GM18517 (cell line): Measurements from ENCODE around the gene PTPRN2.

Experiments used
- ATAC-seq: cut with Tn5 transposase; IDR thresholded peaks from one replicate; pipeline ENCODE4 v1.9.1; 2021; ENCODE audit warnings: mild to moderate bottlenecking, moderate library complexity; ENCODE audit not compliant: unreplicated experiment

PTPRN2 gene

DNA sequence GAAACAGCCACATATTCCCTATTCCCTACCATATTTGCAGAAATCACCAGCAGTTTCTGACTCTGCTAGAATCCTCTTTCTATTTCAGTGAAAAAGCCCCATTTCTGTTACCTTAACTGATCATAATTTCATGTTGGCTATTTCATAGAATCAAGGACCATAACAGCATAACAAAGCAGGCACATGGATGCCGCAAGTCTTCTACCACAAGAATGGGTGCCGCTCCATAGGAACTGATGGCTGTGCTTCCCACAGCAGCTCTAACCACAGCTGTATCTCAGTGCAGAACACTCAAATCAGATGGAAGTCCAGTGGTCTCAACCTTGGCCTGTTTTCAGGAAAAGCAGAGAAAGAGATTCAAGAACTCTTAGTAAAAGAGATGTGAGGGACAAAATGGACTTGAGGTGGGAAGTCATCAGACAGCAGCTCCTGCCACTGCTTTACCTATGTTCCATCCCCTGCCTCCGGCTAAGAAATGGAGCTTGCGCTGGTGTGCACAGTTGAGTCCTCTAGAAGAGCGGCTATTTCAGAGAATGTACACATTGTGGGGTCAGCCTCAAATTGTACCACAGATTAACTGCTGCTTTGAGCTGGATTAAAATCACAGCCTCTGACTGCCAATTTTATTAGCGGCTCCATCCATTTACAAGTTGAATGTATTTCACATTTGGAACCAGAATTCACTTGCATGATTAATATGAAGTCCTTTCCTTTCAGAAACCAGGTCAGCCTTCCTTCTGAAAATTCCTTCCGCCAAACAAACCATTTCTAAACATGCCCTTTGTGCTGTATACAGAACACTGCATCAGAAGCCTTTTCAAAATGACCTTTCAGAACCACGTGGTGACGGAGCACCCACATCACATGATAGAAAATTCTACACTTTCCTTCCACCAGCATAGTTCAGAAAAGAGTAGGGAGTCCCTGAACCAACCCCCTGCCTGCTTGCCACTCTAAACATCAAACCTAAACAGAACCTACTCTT lies 7.7 kb downstream of the PTPRN2 start:
- ATAC-seq: no peak

DNA sequence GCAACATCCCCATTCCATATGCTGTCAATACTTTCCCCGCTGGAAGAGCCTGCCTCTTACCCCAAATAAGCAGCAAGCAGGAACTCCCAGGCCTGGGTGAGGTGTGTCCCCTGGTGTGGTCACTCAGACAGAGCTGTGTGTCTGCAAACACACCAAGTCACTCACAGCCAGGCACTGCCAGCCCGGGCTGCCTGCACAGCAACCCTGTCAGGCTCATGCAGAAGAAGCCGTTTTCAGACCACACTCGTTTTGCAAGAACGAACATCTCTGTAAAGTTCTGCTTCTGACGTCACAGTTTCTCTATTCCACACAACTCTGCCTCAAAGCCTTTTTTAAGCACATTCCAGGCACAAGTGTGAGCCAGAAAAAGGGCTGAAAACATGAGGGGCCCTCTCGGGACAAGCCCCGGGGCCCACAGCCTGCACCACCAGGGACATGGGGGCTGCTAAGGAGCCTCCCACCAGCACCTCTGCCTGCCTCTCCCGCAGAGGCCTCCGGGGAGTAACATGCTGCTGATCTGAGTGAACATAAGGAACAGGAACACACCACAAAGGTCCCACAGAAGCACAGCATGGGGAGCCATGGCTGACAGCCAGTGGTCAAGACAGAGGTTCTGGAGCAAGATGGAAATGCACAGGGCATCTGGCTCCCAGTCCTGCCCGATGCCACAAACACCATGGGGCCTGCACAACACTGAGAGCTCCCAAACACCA lies 11.4 kb downstream of the PTPRN2 start:
- no peak for ATAC-seq

DNA sequence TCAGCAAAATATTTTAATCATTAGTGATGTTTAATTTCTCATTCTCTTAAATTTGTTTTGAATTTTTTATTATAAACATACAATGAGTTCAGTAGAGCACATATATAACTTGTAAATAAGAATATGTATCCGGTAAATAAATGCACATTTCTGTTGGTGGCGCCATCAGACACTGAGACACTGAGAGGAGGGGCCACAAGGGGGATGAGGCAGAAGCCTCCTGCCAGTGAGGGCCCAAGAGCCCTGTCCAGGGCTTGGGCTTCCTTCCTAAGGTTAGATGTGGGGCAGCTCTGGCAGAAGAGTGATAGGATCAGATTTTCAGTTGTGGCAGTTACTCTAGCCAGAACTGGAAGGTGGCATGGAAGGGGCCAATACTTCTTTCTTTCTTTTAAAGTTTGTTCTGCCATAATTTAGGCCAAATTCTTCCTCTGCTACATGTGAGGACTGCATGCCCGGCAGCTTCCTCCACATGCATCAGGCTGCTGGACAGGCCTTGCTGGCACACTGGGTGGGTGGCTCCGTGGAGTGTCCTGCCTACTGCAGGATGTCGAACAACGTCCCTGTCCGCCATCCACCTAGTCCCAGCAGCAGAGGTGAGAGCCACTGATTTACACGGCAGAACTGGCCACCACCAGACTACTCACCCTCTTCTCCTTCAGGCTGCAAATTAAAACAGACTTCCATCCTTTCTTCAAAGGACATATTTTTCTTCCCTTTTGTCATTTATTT lies 13.2 kb downstream of the PTPRN2 start:
- ATAC-seq: no peak

DNA sequence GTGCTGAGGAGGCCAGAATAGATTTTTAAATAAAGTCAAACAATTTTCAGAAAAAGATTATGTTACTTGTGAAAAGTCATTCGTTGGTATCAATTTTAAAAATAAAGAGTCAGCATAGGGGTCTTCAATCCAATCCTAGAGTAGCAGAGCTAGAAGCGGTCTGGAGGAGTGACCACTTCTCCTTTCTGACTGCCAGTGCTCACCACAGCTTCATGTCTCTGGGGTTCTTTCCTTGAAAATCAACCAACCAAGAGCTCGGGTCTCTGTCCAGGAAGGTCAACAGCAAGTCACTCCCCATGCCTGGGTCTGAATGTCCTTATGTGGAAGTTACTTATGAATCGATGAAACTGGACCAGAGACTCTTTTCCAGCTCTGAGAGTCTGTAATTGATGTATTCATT lies 14.3 kb downstream of the PTPRN2 start:
- ATAC-seq: no peak

DNA sequence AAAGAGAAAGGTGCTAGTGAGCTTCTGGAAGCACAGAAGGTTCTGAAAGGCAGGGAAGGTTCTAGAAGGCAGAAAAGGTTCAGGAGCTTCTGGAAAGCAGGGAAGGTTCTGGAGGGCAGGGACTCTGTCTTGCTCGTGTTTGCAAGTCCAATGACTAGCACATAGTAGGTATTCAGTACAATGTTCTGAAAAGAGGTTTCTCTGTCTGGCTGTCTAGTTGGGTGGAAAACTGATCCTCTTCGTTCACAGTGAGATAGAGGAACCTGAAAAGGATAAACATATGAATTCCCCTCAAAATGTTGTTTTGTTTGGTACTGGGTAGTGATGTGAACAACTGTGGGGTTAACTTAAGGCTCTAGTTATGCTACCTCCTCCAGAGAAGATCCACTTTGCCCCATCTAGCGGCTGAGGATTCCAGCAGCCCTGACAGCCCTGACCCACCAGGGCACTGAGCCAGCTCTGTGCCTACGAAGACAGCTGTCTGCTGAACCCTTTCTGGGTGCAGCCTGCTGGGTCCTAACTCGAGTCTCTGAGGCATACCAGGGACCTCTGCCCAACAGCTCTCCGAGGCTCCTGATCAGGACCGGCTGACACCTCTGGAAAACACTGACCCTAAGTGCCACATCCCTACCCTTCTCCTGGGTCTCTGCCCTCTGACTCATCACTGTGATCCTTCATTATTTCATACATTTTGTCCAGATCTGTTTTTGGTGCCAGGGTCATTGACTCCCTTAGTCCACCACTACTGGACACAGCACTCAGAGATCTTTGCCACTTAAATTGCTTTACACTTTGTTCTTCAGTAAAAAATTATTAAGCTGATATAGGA lies 15.4 kb downstream of the PTPRN2 start:
- ATAC-seq: no peak

DNA sequence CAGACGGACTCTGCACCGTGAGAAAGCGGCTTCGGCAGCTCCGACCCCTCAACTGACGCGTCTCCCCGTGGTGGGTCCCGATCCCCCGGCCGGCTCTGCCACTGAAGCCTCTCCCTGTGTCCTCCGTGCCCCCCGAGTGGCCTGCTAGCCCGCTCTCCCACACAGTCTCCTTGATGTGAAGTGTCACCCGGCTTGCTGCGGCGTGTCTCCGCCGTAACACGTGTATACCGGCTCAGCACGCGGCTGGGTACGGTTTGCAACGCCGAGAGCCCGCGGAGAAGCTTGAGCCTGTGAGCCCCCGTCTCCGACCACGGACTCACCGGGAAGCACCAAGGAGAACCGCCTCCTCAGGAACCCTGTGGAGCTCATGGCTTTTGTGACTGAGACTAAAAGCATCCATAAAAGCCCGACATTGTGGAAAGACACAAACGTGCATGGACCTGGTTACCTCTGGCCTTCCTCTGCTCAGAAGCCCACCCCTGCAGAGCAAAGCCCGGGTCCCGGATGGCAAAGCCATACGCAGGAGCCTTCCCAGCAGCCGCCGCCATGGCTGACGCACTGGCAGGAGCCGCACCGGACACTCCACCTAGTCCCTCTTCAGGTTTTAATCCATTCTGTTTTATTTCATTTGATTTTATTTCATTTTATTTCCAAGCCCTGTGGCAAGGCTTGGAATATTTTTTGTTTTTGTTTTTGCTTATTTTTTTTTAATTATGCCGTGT lies 17.0 kb downstream of the PTPRN2 start:
- ATAC-seq: no peak

DNA sequence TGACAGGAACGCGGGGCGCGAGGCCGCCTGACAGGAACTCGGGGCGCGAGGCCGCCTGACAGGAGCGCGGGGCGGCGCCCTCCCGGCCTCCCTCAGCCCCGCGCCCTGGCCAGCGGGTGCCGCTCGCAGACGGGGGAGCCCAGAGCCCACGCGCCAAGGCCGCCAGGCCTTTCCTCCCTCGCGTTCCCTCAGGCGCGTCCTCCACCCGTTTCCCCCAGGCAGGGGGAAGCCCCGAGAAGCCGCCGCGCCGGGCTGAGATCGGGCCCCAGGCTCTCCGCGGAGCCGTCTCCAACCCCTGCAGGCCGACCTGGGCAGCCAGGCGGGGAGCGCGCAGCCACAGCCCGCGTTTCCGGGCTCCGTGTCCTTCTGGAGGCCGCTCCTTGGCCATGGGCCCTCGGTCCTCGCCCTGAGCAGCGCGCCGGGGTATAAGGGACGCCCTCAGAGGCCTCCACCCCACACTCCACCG lies 17.7 kb downstream of the PTPRN2 start:
- no peak for ATAC-seq

DNA sequence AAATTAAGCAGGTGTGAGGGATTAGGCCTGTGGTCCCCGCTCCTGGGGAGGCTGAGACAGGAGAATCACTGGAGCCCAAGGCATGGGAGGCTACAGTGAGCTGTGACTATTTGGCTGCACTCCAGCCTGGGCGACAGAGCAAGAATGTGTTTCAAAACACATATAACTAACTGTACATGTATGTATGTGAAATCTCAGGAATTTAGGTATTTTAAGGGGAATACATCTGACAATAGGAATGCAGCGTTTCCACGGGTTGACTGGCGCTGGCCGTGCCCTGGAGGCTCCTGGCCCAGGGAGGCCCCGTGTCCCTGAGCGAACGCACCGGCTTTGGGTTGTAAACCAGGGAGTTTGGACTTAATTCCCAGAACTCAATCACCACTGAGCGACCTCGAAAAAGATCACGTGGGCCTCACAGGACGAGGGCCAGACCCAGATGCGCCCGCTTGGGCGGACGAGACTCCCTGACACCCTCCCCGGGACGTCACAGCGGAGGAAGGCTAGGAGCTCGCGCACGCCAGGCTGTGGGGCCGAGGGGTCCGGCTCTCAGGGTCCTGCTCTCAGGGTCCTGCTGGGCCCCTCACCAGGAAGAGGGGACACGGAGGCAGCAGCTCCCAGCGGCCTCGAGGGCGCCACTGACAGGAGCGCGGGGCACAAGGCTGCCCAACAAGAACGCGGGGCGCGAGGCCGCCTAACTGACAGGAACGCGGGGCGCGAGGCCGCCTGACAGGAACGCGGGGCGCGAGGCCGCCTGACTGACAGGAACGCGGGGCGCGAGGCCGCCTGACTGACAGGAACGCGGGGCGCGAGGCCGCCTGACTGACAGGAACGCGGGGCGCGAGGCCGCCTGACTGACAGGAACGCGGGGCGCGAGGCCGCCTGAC lies 18.4 kb downstream of the PTPRN2 start:
- ATAC-seq: no peak

DNA sequence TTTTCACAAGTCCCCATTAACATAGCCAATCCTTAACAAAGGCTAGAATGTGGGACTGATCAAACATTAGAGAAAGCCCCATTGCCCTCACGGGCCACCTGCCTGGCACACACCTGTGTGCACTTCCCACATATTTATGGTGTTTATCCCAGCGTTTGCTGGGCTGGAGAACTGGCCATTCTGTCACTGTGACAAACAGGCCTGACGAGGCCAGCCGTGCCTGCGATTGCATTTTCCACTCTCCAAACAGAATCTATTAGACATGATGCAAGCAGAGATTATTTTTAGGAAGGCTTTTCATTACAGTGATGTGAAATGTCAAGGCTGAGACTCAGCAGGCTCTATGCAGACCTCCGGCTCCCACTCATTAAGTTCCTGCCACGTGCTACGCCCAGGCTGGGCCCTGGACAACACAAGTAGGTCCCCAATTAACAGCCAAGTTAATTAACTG lies 20.4 kb downstream of the PTPRN2 start:
- ATAC-seq: no peak

DNA sequence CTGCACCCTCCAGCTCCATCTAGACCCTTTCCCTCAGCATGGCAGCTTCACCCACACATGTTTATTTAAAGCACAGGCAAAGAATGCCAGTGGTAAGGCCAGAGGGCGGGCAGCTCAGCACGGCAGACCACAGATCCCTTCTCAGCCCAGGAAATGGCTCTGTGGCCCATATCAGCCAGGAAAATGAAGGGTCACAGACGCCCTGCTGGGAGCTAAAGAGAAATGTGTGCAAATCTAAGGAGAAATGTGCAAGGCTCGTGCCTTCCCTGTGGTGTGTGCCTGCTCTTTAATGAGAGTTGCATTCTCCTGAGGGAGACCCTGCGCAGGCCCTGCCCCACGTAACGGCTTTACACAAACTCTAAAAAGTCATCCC lies 23.0 kb downstream of the PTPRN2 start:
- ATAC-seq: no peak

DNA sequence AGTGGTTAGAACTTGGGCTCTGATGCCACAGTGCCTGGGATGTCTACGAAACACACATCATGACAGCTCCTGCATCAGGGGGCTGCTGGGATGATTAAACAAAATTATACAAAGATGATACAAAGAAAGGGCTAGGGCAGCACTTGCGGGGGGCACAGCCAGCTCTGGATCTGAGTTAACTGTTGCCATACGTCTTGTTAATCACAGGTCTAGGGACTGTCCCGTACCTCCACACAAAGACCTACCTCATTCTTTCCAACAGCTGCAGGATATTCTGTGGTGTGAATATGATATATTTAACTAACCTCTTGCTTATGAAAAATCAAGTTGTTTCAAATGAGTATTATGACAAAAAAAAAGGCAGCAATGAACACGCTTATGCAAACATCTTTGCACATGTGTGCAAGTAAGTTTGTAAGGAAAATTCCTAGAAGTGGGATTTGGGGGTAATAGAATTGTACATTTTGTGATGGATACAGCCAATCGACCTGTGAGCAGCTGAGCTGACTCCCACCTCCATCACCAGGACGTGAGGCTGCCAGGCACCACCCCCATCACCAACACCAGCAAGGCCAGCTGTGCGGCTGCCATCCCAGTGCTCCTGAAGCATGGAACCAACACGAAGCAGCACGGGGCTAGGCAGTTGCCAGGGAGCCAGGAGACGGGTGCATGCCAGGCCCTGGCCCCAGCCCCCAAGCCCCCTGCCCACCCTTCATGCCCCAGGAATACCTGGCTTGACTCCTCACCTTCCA lies 23.5 kb downstream of the PTPRN2 start:
- ATAC-seq: no peak

DNA sequence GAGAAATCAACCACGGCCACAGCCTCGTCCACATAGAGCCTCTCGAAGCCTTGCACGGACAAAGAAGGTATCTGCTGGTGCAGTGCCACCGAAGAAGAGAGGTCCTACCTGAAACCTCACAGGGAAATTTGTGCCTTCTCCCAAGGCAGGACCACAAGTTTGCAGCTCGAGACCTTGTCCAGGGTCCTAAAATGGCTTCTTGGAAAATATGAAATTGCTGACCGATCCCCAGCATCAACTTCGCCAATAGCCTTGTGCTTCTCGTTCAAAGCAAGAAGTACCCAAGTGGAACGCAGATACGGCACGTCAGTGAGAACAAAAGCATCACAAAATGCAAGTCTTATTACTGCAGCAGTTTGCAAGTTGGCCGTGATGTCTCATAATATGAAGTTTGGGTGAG lies 24.6 kb downstream of the PTPRN2 start:
- no peak for ATAC-seq

DNA sequence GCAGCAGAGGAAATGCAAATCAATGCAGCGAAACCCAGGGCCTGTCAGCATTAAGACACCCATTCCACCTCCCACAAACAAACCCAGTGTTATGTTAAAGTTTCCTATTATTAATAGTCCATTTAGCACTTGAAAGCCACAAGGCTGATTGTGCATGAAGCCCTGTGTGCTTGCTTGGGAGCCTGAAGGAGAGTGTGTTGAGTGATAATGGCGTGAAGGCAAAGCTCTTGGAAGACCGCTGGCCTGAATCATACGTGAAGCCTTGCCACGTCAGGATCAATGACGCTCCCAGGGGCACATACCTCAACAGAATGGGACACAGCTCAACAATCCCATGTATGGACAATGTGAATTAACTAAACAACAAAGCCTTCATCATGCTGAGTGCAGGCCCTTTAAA lies 25.1 kb downstream of the PTPRN2 start:
- ATAC-seq: no peak

DNA sequence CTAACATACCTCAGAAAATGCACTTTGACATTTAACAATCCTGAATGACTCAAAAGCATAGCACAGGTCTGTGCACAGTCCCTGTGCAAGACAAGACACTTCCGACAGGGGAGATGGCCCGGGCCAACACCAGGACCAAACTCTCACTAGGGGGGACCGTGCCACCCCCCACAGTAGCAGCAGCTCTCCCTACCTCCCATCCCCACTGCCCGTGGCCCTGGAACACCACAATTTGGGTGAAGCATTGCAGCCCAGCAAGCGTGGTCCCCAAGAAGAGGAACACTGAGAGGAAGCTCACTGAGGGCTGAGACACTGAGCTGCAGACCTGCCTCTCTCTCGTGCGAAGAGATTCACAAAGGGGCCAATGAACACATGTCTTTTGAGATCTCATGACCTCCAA lies 26.0 kb downstream of the PTPRN2 start:
- ATAC-seq: no peak

DNA sequence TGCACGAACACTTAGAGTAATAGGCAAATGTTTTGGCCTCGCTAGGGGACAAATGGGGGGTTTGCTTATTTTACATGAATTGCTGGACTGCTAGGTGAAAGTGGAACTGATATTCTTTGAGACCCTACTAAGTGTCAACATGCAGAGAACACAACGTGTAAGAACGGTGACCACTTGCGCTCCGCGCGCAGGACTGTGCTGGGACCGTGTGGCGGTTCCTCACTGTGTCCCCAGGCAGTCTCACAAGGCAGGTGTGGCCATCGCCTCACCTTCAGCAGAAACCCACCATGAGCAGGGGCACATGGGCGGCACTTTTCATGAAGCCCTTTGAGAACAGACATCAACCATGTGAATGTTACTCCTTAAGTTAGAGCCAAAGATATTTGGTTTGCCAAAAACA lies 27.2 kb downstream of the PTPRN2 start:
- ATAC-seq: no peak

DNA sequence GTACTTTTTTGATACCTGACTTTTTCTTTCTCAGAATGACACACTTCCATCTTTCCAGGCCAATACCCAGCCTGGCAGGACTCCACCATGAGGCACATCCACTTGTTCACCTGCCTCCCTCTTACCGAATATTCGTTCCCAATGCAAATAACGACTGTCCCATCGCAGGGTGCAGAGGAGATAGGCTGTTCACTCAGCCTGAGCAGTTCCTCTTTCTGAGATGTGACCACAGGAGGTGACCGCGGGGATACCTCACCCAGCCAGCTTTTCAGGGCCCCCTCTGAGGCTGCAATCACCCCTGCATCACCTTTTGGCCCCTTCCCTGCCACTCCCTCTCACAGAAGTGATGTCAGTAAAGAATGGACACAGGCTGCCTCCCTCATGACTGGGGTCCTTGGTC lies 28.3 kb downstream of the PTPRN2 start:
- no peak for ATAC-seq

DNA sequence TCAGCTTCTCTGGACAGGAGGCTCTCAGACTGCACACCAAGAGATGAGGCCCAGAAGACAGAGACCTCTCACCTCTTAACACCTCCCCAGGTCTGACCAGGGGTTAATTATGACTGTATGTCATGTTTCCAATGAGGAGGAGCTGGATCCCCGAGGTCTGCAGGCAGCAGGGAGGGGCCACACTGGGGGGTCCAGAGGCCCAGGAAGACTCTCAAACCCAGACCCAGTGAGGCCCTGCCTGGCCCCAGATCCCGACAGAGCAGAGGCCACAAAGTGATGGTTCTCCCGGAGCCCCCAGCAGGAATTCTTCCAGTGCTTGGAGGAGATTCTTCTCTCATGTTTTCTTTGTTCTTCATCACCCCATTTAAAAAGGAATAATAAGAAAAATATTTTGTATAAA lies 28.8 kb downstream of the PTPRN2 start:
- ATAC-seq: no peak

DNA sequence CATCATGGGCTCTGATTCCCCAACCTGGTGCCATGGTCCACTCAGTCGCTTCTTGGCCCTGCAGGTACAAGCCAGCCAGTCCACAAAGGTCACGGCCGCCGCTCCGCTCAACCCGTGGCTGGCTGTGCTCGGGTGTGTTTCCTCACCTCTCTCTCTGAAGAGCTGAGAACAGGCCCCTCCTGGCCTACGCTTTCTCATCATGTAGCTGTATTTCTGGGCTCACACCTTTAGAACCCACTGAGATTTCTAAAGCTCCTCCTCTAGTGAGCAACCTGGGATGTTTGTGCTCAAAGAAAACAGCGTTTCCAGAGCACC lies 30.2 kb downstream of the PTPRN2 start:
- no peak for ATAC-seq
